ENCODE measurements around the gene UNC5C.

DNA sequence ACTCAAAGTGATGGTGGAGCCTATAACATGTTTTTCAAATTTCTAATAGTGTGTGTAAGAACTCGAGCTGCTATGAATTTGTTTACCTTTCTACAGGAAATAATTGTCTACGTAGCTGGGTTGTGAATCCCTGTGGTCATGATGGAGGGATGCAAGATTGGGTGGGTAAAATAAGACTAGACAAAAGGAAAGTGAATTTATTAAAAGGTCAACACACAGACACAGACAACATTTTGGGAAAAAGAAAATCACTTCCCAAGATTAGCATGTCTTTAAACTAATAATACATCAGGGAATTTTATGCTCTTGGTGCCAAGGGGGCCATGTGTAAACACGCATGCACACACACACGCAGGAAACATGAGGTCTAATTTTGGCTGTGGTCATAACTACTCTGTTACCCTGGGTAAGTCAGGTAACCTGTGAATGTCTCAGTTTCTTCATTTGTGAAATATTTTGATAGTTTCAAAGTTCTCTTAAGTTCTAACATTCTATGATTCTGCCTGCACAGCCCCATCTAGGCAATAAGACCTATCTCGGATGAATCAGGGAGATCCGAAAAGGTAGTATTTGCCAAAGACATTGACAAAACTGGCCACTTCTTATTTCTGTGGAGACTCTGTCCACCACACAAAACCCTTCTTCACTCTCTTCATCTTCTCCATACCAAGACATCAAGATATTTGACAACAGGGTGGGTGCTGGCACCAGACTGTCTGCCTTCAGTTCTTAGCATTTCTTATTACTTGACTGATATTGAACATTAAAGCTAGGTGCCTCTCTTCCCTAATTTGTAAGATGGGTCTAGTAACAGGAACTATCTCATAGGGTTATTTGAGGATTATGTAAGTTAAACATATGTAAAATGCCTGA is 1.6 kb upstream of the UNC5C start:
- TF ChIP-seq POLR2A (IDR thresholded peaks at IDR 0.05; ENCODE audit: low read length) (no peak), GATA1 (IDR thresholded peaks at IDR 0.05; ENCODE audit: low read depth, low read length) (no peak)

Measured in erythroblast (primary cell).